Endothelial cell of umbilical vein (primary cell): ENCODE measurements around the gene ZC3H7A. TPM values are rescaled to one million over a fixed set of nuclear protein-coding genes. Genes with fewer than 3 reads are reported as not detected.

Experiments
- BruUV-seq: library from RNA; stranded (reverse); fragments of 400-500 nt; replicated peaks from 2 replicates; lab custom pipeline; 2021; lab: Mats Ljungman, UMichigan
- CTCF ChIA-PET: fragments of 300-600, 350-600 bp; sonication (Branson Sonifier 250); formaldehyde crosslinking; loops from one replicate; lab custom pipeline; 2021; ENCODE audit warnings: antibody characterized with exemption, inconsistent platforms; lab: Charles Lee
- POLR2A ChIA-PET: fragments of 300-600, 350-600 bp; sonication (Branson Sonifier 250); formaldehyde crosslinking; loops from one replicate; lab custom pipeline; 2021; ENCODE audit warnings: antibody characterized with exemption, inconsistent platforms; lab: Charles Lee
- DNase-seq: peaks from one replicate; pipeline ENCODE4 v3.0.0-alpha.2; 2011; ENCODE audit warnings: low read depth, low spot score
- FAIRE-seq: peaks from 2 replicates; lab custom pipeline; 2011; peaks lifted over from hg19 to GRCh38; lab: Jason Lieb, UNC
- H2AFZ ChIP-seq: 2 replicates; pipeline ENCODE4 v1.6.0; 2012; ENCODE audit warnings: low read depth, low read length, control low read depth, inconsistent platforms
- H3K27ac ChIP-seq: 2 replicates; pipeline ENCODE4 v1.5.1; 2011; ENCODE audit warnings: low read depth, mild to moderate bottlenecking, control low read depth, low read length, moderate library complexity; ENCODE audit not compliant: insufficient read depth
- H3K27me3 ChIP-seq, 2 experiments: 2 replicates each; pipeline versions ENCODE4 v1.6.0 to v1.6.1; 2011; ENCODE audit warnings: low read length in 2 of 2, mixed read lengths in 1 of 2; ENCODE audit not compliant: control insufficient read depth in 2 of 2, insufficient read depth in 2 of 2
- H3K36me3 ChIP-seq, 2 experiments: 2 replicates in 1 of 2; 3 replicates in 1 of 2; pipeline ENCODE4 v1.5.1; 2011; ENCODE audit warnings: low read length in 2 of 2, mild to moderate bottlenecking in 1 of 2, moderate library complexity in 1 of 2; ENCODE audit not compliant: control insufficient read depth in 2 of 2, insufficient read depth in 2 of 2; ENCODE audit errors: extremely low read depth in 1 of 2
- H3K4me1 ChIP-seq: 3 replicates; pipeline ENCODE4 v1.5.1; 2011; ENCODE audit warnings: mild to moderate bottlenecking, low read length; ENCODE audit not compliant: control insufficient read depth, insufficient read depth; ENCODE audit errors: extremely low read depth
- H3K4me2 ChIP-seq: 2 replicates; pipeline ENCODE4 v1.6.1; 2011; ENCODE audit warnings: low read length, control low read depth, mixed read lengths; ENCODE audit not compliant: insufficient read depth
- H3K4me3 ChIP-seq, 3 experiments: fragments of 200-600 bp in 1 of 3; sonication (generic), shearing (Covaris generic) in 1 of 3; replicated peaks in 1 of 3; 2 replicates each; pipeline ENCODE4 v1.5.1; 2011 to 2016; ENCODE audit warnings: control low read depth in 3 of 3, low read length in 3 of 3, mild to moderate bottlenecking in 2 of 3, inconsistent platforms in 1 of 3, low read depth in 1 of 3, moderate library complexity in 1 of 3; ENCODE audit not compliant: insufficient read depth in 1 of 3
- H3K79me2 ChIP-seq: 2 replicates; pipeline ENCODE4 v1.6.0; 2012; ENCODE audit warnings: low read length, inconsistent platforms; ENCODE audit not compliant: control insufficient read depth, insufficient read depth
- H3K9ac ChIP-seq: replicated peaks from 2 replicates; pipeline ENCODE3; 2011; ENCODE audit warnings: low read length, control low read depth; ENCODE audit not compliant: insufficient read depth; ENCODE audit errors: extremely low read depth
- H3K9me1 ChIP-seq: replicated peaks from 3 replicates; pipeline ENCODE4 v1.6.0; 2011; ENCODE audit warnings: mild to moderate bottlenecking, low read length; ENCODE audit not compliant: control insufficient read depth, insufficient read depth; ENCODE audit errors: extremely low read depth
- H3K9me3 ChIP-seq: replicated peaks from 2 replicates; pipeline ENCODE4 v1.5.1; 2012; ENCODE audit warnings: low read length, inconsistent platforms; ENCODE audit not compliant: control insufficient read depth, insufficient read depth
- H4K20me1 ChIP-seq: replicated peaks from 2 replicates; pipeline ENCODE3; 2011; ENCODE audit warnings: mild to moderate bottlenecking, low read length; ENCODE audit not compliant: control insufficient read depth, insufficient read depth; ENCODE audit errors: extremely low read depth
- CTCF ChIP-seq, 2 donors: IDR thresholded peaks; 1 replicate in 1 of 2; 2 replicates in 1 of 2; pipeline ENCODE4 v1.5.1; 2011; ENCODE audit warnings: low read length in 2 of 2, mild to moderate bottlenecking in 2 of 2, moderate library complexity in 2 of 2, control low read depth in 1 of 2, inconsistent platforms in 1 of 2, low read depth in 1 of 2; ENCODE audit not compliant: insufficient read depth in 1 of 2; ENCODE audit errors: extremely low read depth in 1 of 2
- EZH2 ChIP-seq: IDR thresholded peaks from 2 replicates; pipeline ENCODE4 v1.6.1; 2012; ENCODE audit warnings: borderline replicate concordance, low read depth, mild to moderate bottlenecking, moderate library complexity, low read length, inconsistent platforms; ENCODE audit not compliant: severe bottlenecking
- FOS ChIP-seq: IDR thresholded peaks from 2 replicates; pipeline ENCODE4 v1.6.1; 2011; ENCODE audit warnings: mild to moderate bottlenecking, low read length, moderate library complexity, borderline replicate concordance; ENCODE audit not compliant: insufficient read depth
- GATA2 ChIP-seq: IDR thresholded peaks from 2 replicates; pipeline ENCODE4 v1.7.0; 2011; ENCODE audit warnings: low read depth, mild to moderate bottlenecking, moderate library complexity, mixed read lengths, low read length; ENCODE audit not compliant: insufficient read length, insufficient read depth
- JUN ChIP-seq: IDR thresholded peaks from 2 replicates; pipeline ENCODE4 v1.6.1; 2011; ENCODE audit warnings: borderline replicate concordance, low read depth; ENCODE audit not compliant: insufficient read length, insufficient read depth
- MAX ChIP-seq: IDR thresholded peaks from 2 replicates; pipeline ENCODE4 v1.6.1; 2011; ENCODE audit not compliant: insufficient read depth, insufficient read length
- MYC ChIP-seq: IDR thresholded peaks from one replicate; pipeline ENCODE4 v1.6.1; 2011; ENCODE audit warnings: mild to moderate bottlenecking, low read depth, low read length
- POLR2A ChIP-seq: IDR thresholded peaks from 2 replicates; pipeline ENCODE4 v1.6.1; 2012; ENCODE audit warnings: low read depth, mild to moderate bottlenecking, control low read depth, low read length
- POLR2AphosphoS5 ChIP-seq: IDR thresholded peaks from 2 replicates; pipeline ENCODE4 v1.6.1; 2012; ENCODE audit warnings: low read depth, mild to moderate bottlenecking, control low read depth, low read length, moderate library complexity; ENCODE audit not compliant: insufficient read depth
- dilution Hi-C: fragments of 300-500 bp; cut with MboI; formaldehyde crosslinking; loops from one replicate; pipeline ENCODE4 v1.15.0; 2019; ENCODE audit warnings: low sequenced_read_pairs; ENCODE audit not compliant: extremely low pct_ligation_motif_present
- intact Hi-C: fragments of 100-400 bp; cut with micrococcal nuclease; formaldehyde crosslinking; loops from one replicate; pipeline ENCODE4 v1.10.0; 2022
- polyA plus RNA-seq, 4 experiments: library from polyadenylated mRNA; depleted of rRNA in 3 of 4; stranded (reverse) in 3 of 4; unstranded in 1 of 4; fragments of >200 nt; gene quantifications; 2 replicates each; pipeline versions ENCODE4 v1.2.1 to v1.2.3, GENCODE V29; 2011 to 2012; ENCODE audit warnings: missing spikeins in 1 of 4
- total RNA-seq: library from RNA; stranded (reverse); gene quantifications from 2 replicates; pipeline ENCODE4 v1.2.3, GENCODE V29; 2021

The ZC3H7A gene
- total and polyA plus RNA-seq, 2 donors (not counting 3 experiments of a cell fraction or from before 2014, with no cell fraction given) = 44.1 to 78.0 TPM

- no peak overlapping the region for H3K4me3 ChIP-seq
- no peaks in the 10 kb centered on the region for H3K27me3 ChIP-seq
- no peaks in the 10 kb centered on the region for H3K9me1 ChIP-seq
- DNase-seq = no peak
- dilution Hi-C loops = no loop called here
- H3K36me3 ChIP-seq = peaks cover 0 to 13% of the 10 kb centered on the region in 2 experiments
- no peak overlapping the region for H2AFZ ChIP-seq
- peaks cover 2% of the 10 kb centered on the region for H3K79me2 ChIP-seq
- TF ChIP-seq EZH2 (no peak), FOS (no peak), JUN (no peak), POLR2A (no peak), GATA2 (no peak), MAX (no peak), CTCF (IDR thresholded peaks at IDR 0.05; ENCODE audit: extremely low read depth in 1 of 2, insufficient read depth in 1 of 2, low read depth in 1 of 2, low read length in 2 of 2) (no peak), MYC (no peak), POLR2AphosphoS5 (no peak)
- H3K27ac ChIP-seq = no peak overlapping the region
- intact Hi-C loops = no loop called here
- no peak overlapping the region for H3K4me2 ChIP-seq
- H3K9me3 ChIP-seq = no peaks in the 10 kb centered on the region
- no peaks in the 10 kb centered on the region for H4K20me1 ChIP-seq
- CTCF ChIA-PET = interaction anchor here (1.6 to 2.5 kb wide), 3 partner anchors 180 to 316 kb away, joined by 4 to 10 read pairs (median 5); no protein-coding TSS in a partner anchor
- POLR2A ChIA-PET = no interaction called here
- H3K4me1 ChIP-seq = no peaks in the 10 kb centered on the region
- BruUV-seq = no TSS peak
- no peak for FAIRE-seq
- no peak overlapping the region for H3K9ac ChIP-seq
These were observed 84.9 kb downstream of the ZC3H7A start for GRCh38 chr16:11712122-11712521.
